HG02885 (cell line): ENCODE results near the gene CUL9.

Source experiments
- ATAC-seq: cut with Tn5 transposase; IDR thresholded peaks from one replicate; pipeline ENCODE4 v1.9.1; 2021; ENCODE audit warnings: mild to moderate bottlenecking; ENCODE audit not compliant: unreplicated experiment, poor library complexity

Gene CUL9

GRCh38 chr6:43268355-43268700 lies 86.3 kb downstream of the CUL9 start:
- ATAC-seq: no peak

DNA sequence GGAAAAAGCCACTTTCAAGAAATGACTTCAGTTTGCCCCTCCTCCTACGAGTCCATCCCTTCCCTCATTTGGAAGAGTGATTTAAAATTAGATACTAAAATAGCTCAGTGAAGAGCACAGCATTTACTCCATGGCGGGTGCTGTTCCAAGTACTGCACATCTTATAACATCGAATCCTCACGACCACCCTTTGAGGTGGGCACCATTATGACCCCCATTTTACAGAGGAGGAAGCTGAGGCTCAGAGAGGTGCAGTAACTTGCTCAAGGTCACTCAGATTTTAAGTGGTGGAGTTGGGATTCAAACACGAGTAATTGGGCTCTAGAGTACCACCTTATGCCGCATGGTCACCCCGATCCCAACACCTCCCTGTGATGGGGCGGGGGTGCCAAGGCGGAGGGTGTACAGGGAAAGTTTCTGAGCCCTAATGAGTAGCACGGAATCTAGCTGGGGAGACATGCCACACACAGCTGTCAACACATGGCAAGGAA lies 86.8 kb downstream of the CUL9 start:
- ATAC-seq: no peak

- no peak for ATAC-seq
These were observed 87.4 kb downstream of the CUL9 start for GRCh38 chr6:43269273-43270007.

GRCh38 chr6:43271103-43271815 lies 89.3 kb downstream of the CUL9 start:
- ATAC-seq: no peak

- no peak for ATAC-seq
These were observed 89.9 kb downstream of the CUL9 start for GRCh38 chr6:43271944-43272343.

- no peak for ATAC-seq
These were observed 91.7 kb downstream of the CUL9 start for GRCh38 chr6:43273707-43274106.
